Heart right ventricle (tissue), 16 donors: ENCODE measurements around the gene TTK. TPM values are rescaled to one million over a fixed set of nuclear protein-coding genes. Genes with fewer than 3 reads are reported as not detected.

Experiments
- ATAC-seq, 8 donors: fragments of 200-7000 bp; cut with Tn5 transposase; one replicate each; pipeline ENCODE4 v1.9.1; 2020; ENCODE audit warnings: mild to moderate bottlenecking in 8 of 8, moderate library complexity in 8 of 8, moderate number of reproducible peaks in 1 of 8
- DNase-seq, 2 donors: peaks; one replicate each; pipeline ENCODE4 v3.0.0-alpha.2; 2020
- H3K27ac ChIP-seq, 10 donors: fragments of 200-600 bp; sonication (generic) in 2 of 10; one replicate each; pipeline versions ENCODE4 v1.5.0 to v1.8.0; 2020 to 2022; ENCODE audit warnings: mild to moderate bottlenecking in 3 of 10
- H3K27me3 ChIP-seq, 7 donors: fragments of 200-600 bp; one replicate each; pipeline ENCODE4 v1.8.0; 2021 to 2022; ENCODE audit warnings: mild to moderate bottlenecking in 2 of 7
- H3K36me3 ChIP-seq, 9 donors: fragments of 200-600 bp; sonication (generic) in 1 of 9; one replicate each; pipeline versions ENCODE4 v1.5.0 to v1.8.0; 2020 to 2022; ENCODE audit warnings: mild to moderate bottlenecking in 2 of 9
- H3K4me1 ChIP-seq, 9 donors: fragments of 200-600 bp; sonication (generic) in 1 of 9; one replicate each; pipeline versions ENCODE4 v1.5.0 to v1.8.0; 2020 to 2022; ENCODE audit warnings: mild to moderate bottlenecking in 4 of 9
- H3K4me3 ChIP-seq, 10 donors: fragments of 200-600 bp; sonication (generic) in 2 of 10; one replicate each; pipeline versions ENCODE4 v1.5.0 to v1.8.0; 2020 to 2022; ENCODE audit warnings: mild to moderate bottlenecking in 7 of 10, moderate library complexity in 2 of 10
- H3K9me3 ChIP-seq, 11 donors: fragments of 200-600 bp in 10 of 11; sonication (generic) in 2 of 11; one replicate each; pipeline versions ENCODE4 v1.5.0 to v1.8.0; 2013 to 2022; ENCODE audit warnings: mild to moderate bottlenecking in 2 of 11, control low read depth in 1 of 11, moderate library complexity in 1 of 11
- WGBS, 2 donors: extraction: QIAGEN DNeasy Blood & Tissue Kit; methylation state at CpG; one replicate each; pipeline ENCODE4 v1.1.7; 2013; ENCODE audit warnings: inconsistent platforms in 1 of 2; 5-methylcytosine and 5-hydroxymethylcytosine counted together
- intact Hi-C, 10 donors: fragments of 100-400 bp; cut with DNase I; formaldehyde crosslinking; loops; one replicate each; pipeline versions ENCODE4 v1.11.1 to v1.14.2; 2022
- polyA plus RNA-seq, 2 donors: library from polyadenylated mRNA; stranded (reverse); fragments of 200-250 nt; gene quantifications; one replicate each; pipeline ENCODE4 v1.2.3, GENCODE V29; 2013
- total RNA-seq, 10 donors: library from RNA; stranded (reverse); fragmentation: NEBNext Ultra II Directional in 3 of 10; extraction: Animal tissue kit (Norgen Biotek cat#: 25700) in 3 of 10; gene quantifications; one replicate each; pipeline versions ENCODE4 v1.2.1 to v1.2.4, GENCODE V29; 2021 to 2023
- TF ChIP-seq, protein P1 (sequence below), 9 donors: fragments of 200-600 bp; sonication (generic) in 2 of 9; IDR thresholded peaks; one replicate each; pipeline versions ENCODE4 v1.5.0 to v1.8.0; 2021 to 2022; ENCODE audit warnings: antibody characterized with exemption in 9 of 9, mild to moderate bottlenecking in 5 of 9, moderate library complexity in 1 of 9
- donor health status: Arrhythmogenic right ventricular cardiomyopathy.
- donor health status: ischemic (EF 13 %, LVEDD 7.1; RV severe dilation, severe dysfunction).
- donor health status: healthy with polysubstance abuse.
- donor health status: DM: no; HTN: yes; CAD: no.
- donor health status: DM: no; HTN: no; CAD: no.
- donor health status: ischemic (EF 25% LVEDD 6.9; RV normal size, moderate dysfunction).
- donor health status: ischemic (EF 25% LVEDD 5.7; RV mildly dilated, moderate dysfunction).
- donor health status: healthy.
- donor health status: DM: yes; HTN: yes; CAD: no.
- donor health status: Ischemic cardiomyopathy.
- donor health status: ischemic (EF 35%, LVEDD 5.7; RV mildly dilated, moderate dysfunction).
- donor health status: nonischemic (EF 11% LVEDD 7.7; RV severe dilation, severe dysfunction).
- donor health status: DM: yes; HTN: yes; CAD: no.
- donor health status: PGD.
- donor health status: ischemic (EF 29% LVEDD 5.4; RV normal size, mild dysfunction).
- donor health status: nonischemic (EF 23%, LVEDD 6.1; RV moderate dilation, normal function).

TTK gene
- total and polyA plus RNA-seq, 12 donors: 0.15 to 3.4 (median 0.36) TPM; not detected in 2

DNA sequence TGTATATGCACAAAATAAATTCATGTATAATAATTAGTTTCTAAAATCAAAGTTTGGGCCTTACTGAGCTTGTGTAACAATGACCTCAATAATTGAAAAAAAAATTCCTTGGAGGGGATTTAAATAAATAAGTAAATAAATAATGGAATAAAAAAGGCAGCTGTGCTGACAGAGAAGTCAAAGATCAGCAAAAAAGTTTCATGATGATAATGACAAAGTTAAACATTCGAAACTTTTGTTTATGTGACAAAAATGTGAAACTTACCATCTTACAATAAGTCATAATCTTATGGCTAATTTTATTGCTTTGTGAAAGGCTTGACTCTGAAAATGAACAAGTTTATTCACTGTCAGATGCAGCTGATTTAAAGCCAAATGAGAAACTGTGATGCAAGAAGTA, 3.1 kb upstream of the TTK start:
- TF ChIP-seq, protein P1, sequence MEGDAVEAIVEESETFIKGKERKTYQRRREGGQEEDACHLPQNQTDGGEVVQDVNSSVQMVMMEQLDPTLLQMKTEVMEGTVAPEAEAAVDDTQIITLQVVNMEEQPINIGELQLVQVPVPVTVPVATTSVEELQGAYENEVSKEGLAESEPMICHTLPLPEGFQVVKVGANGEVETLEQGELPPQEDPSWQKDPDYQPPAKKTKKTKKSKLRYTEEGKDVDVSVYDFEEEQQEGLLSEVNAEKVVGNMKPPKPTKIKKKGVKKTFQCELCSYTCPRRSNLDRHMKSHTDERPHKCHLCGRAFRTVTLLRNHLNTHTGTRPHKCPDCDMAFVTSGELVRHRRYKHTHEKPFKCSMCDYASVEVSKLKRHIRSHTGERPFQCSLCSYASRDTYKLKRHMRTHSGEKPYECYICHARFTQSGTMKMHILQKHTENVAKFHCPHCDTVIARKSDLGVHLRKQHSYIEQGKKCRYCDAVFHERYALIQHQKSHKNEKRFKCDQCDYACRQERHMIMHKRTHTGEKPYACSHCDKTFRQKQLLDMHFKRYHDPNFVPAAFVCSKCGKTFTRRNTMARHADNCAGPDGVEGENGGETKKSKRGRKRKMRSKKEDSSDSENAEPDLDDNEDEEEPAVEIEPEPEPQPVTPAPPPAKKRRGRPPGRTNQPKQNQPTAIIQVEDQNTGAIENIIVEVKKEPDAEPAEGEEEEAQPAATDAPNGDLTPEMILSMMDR (IDR thresholded peaks at IDR 0.05): no peak
- intact Hi-C loops: loop anchor here in 5 of 10 donors (5.0 to 10.0 kb wide), 3 partner anchors 103 to 767 kb away; partner anchors contain the start of genes BCKDHB (in 4 of the 5) and HMGN3 (in 1 of the 5)
- Histone ChIP-seq H3K27me3 (no peaks in the 10 kb centered on the region), H3K27ac (no peak overlapping the region), H3K36me3 (no peaks in the 10 kb centered on the region), H3K9me3 (no peaks in the 10 kb centered on the region), H3K4me1 (peaks cover 0 to 16% (median 12%) of the 10 kb centered on the region in 9 donors), H3K4me3 (no peak overlapping the region)
- DNase-seq (no peak), ATAC-seq (no peak)
- 77 to 85% methylated on average over 1 of the region's 1 CpG for WGBS, 2 donors

DNA sequence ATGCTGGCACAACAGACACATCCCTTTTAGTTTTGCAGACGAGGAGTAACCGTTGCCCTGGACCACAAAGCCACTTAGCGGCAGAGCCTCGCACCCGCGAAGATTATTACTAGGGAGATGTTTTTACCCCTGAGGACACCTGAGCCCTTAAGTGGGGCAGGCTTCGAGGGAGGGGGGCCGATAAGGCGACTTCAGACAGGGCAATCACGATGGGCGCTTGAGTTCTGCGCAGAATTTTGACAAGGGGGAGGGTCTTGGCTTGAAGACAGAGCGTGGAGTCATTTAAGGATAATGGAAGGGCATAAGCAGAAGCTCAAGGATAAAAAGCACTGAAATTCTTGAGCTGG, 650 bp upstream of the TTK start:
- no peaks in the 10 kb centered on the region for H3K27me3 ChIP-seq
- TF ChIP-seq, protein P1 (IDR thresholded peaks at IDR 0.05): no peak
- peak overlapping the region; percentile 48 to 82 (median 68) for H3K4me3 ChIP-seq
- peak in 1 of 2 donors; percentile 16 for DNase-seq
- peak overlapping the region in 9 of 10 donors; percentile 62 to 92 (median 86) for H3K27ac ChIP-seq
- 4 to 8% methylated on average over 13 of the region's 13 CpGs for WGBS, 2 donors
- no peaks in the 10 kb centered on the region for H3K9me3 ChIP-seq
- peaks cover 0 to 16% (median 12%) of the 10 kb centered on the region in 9 donors for H3K4me1 ChIP-seq
- intact Hi-C loops: loop anchor here in 5 of 10 donors (5.0 to 10.0 kb wide), 3 partner anchors 101 to 769 kb away; partner anchors contain the start of genes BCKDHB (in 4 of the 5) and HMGN3 (in 1 of the 5)
- peaks cover 0 to 5% (median 0%) of the 10 kb centered on the region in 9 donors for H3K36me3 ChIP-seq
- ATAC-seq: peak in 3 of 8 donors; percentile 56 to 79 (median 58)

DNA sequence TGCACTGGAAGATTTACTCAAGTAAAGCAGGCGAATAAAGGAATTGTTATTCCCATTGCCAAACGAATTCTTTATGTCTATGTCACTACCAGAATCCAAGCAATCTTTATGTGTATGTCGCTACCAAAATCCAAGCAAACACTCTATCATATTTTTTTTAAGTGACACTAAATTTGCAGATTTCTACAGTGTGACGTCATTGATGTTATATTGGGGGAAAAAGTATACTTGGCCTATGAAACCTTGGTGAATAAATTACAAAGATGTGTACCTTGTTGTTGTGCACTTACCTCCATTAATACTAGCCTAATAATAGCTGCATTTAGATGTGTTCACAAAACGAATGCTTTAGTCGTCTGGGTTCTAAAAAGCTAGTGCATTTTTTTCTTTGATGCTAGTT, 957 bp downstream of the TTK start:
- no peak for ATAC-seq
- intact Hi-C loops: loop anchor here in 3 of 10 donors (5.0 to 10.0 kb wide), 3 partner anchors 97 to 771 kb away; partner anchors contain the start of genes BCKDHB (in 2 of the 3) and HMGN3 (in 1 of the 3)
- TF ChIP-seq, protein P1 (IDR thresholded peaks at IDR 0.05): no peak
- 45 to 47% methylated on average over 6 of the region's 6 CpGs for WGBS, 2 donors
- Histone ChIP-seq H3K27me3 (no peaks in the 10 kb centered on the region), H3K4me1 (peaks cover 0 to 16% (median 12%) of the 10 kb centered on the region in 9 donors), H3K36me3 (peaks cover 0 to 5% (median 0%) of the 10 kb centered on the region in 9 donors), H3K9me3 (no peaks in the 10 kb centered on the region), H3K4me3 (peak overlapping the region in 1 of 10 donors; percentile 75), H3K27ac (no peak overlapping the region)
- DNase-seq: no peak

DNA sequence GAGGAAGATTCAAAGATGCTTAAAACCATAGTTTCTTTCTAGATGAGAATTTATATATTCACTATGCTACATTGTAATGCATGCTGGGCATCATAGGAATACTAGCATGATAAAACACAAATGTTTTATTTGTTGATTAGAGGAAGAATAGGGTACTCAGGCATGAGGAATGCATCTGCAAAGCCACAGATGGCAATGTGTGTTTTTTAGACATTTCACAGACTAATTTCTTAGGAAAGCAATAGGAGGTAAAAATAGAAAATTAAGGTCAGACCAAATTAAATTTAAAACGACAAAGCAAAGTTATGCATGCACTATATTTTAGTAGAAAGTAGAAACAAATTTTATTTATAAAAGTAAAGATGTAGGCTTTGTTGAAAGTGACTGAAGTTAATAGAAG, 2.1 kb downstream of the TTK start:
- no peaks in the 10 kb centered on the region for H3K27me3 ChIP-seq
- 90% methylated on average over 1 of the region's 1 CpG for WGBS, 2 donors
- TF ChIP-seq, protein P1 (IDR thresholded peaks at IDR 0.05): no peak
- no peaks in the 10 kb centered on the region for H3K9me3 ChIP-seq
- peaks cover 0 to 16% (median 12%) of the 10 kb centered on the region in 9 donors for H3K4me1 ChIP-seq
- intact Hi-C loops: loop anchor here in 3 of 10 donors (5.0 to 10.0 kb wide), 3 partner anchors 96 to 772 kb away; partner anchors contain the start of genes BCKDHB (in 2 of the 3) and HMGN3 (in 1 of the 3)
- H3K27ac ChIP-seq: no peak overlapping the region
- ATAC-seq: no peak
- H3K4me3 ChIP-seq: no peak overlapping the region
- no peak for DNase-seq
- H3K36me3 ChIP-seq: peaks cover 0 to 11% (median 0%) of the 10 kb centered on the region in 9 donors
